ENCODE measurements around the gene SPHK2.
"Not testable (repeated sequence)": the region's sequence is repeated elsewhere in the genome, so short reads cannot be mapped to it uniquely, and the experiment has no call there.

Gene SPHK2

GRCh38 chr19:48660852-48661710, 41.8 kb downstream of the SPHK2 start:
- DNase-seq, result peak; percentile 59

- DNase-seq, result no peak
These were observed 42.4 kb downstream of the SPHK2 start for GRCh38 chr19:48661711-48662090.

GRCh38 chr19:48663667-48664066, 44.4 kb downstream of the SPHK2 start:
- DNase-seq, result no peak

GRCh38 chr19:48664476-48664875, 45.2 kb downstream of the SPHK2 start:
- DNase-seq, result no peak

- no peak for DNase-seq
These were observed 46.5 kb downstream of the SPHK2 start for GRCh38 chr19:48665786-48666185.

- DNase-seq, result no peak
These were observed 49.0 kb downstream of the SPHK2 start for GRCh38 chr19:48668332-48668731.

GRCh38 chr19:48668761-48669160, 49.5 kb downstream of the SPHK2 start:
- no peak for DNase-seq

GRCh38 chr19:48669903-48670668, 50.8 kb downstream of the SPHK2 start:
- no peak for DNase-seq

GRCh38 chr19:48670699-48671445, 51.6 kb downstream of the SPHK2 start:
- DNase-seq, result no peak

GRCh38 chr19:48671446-48671995, 52.2 kb downstream of the SPHK2 start:
- no peak for DNase-seq

GRCh38 chr19:48672994-48673393, 53.7 kb downstream of the SPHK2 start, which contains the start of gene NTN5:
Gene NTN5 (minus strand): TSS chr19:48673017. CDS start chr19:48670986, 2,031 bp downstream.
- DNase-seq, result no peak

GRCh38 chr19:48673436-48674100, 54.3 kb downstream of the SPHK2 start:
- no peak for DNase-seq

- DNase-seq, result no peak
These were observed 55.0 kb downstream of the SPHK2 start for GRCh38 chr19:48674216-48674809.

GRCh38 chr19:48674921-48675824, 55.9 kb downstream of the SPHK2 start:
- peak; percentile 61 for DNase-seq

GRCh38 chr19:48676487-48676886, 57.2 kb downstream of the SPHK2 start:
- no peak for DNase-seq

GRCh38 chr19:48676887-48677286, 57.6 kb downstream of the SPHK2 start:
- DNase-seq, result no peak

- DNase-seq, result no peak
These were observed 58.9 kb downstream of the SPHK2 start for GRCh38 chr19:48678201-48678600.

- not testable (repeated sequence) for DNase-seq
These were observed 60.7 kb downstream of the SPHK2 start for GRCh38 chr19:48680006-48680405.

Data from T-helper 9 cell (primary cell).